ENCODE results near the gene PHF2.

Gene PHF2

GRCh38 chr9:93569621-93570174 lies 6.7 kb upstream of the PHF2 start:
- DNase-seq, result no peak

GRCh38 chr9:93572221-93572620 lies 4.2 kb upstream of the PHF2 start:
- no peak for DNase-seq

GRCh38 chr9:93572636-93573515 lies 3.5 kb upstream of the PHF2 start:
- no peak for DNase-seq

- no peak for DNase-seq
Measured at GRCh38 chr9:93573516-93573828, 2.9 kb upstream of the PHF2 start.

- DNase-seq, result no peak
Measured at GRCh38 chr9:93574091-93574899, 2.1 kb upstream of the PHF2 start.

GRCh38 chr9:93574900-93575795 lies 1.2 kb upstream of the PHF2 start:
- DNase-seq, result no peak

GRCh38 chr9:93575796-93576257 lies 557 bp upstream of the PHF2 start:
- peak; percentile 43 for DNase-seq

GRCh38 chr9:93577078-93577974 lies 942 bp downstream of the PHF2 start:
- no peak for DNase-seq

GRCh38 chr9:93577975-93578682 lies 1.7 kb downstream of the PHF2 start:
- no peak for DNase-seq

- no peak for DNase-seq
Measured at GRCh38 chr9:93578844-93579243, 2.5 kb downstream of the PHF2 start.

- no peak for DNase-seq
Measured at GRCh38 chr9:93579711-93580516, 3.5 kb downstream of the PHF2 start.

- DNase-seq, result no peak
Measured at GRCh38 chr9:93580654-93581380, 4.4 kb downstream of the PHF2 start.

- no peak for DNase-seq
Measured at GRCh38 chr9:93582115-93582514, 5.7 kb downstream of the PHF2 start.

GRCh38 chr9:93582550-93582949 lies 6.2 kb downstream of the PHF2 start:
- no peak for DNase-seq

- no peak for DNase-seq
Measured at GRCh38 chr9:93585259-93585658, 8.9 kb downstream of the PHF2 start.

- DNase-seq, result no peak
Measured at GRCh38 chr9:93585695-93586094, 9.3 kb downstream of the PHF2 start.

- no peak for DNase-seq
Measured at GRCh38 chr9:93586290-93587057, 10.1 kb downstream of the PHF2 start.

- DNase-seq, result no peak
Measured at GRCh38 chr9:93587284-93587650, 10.9 kb downstream of the PHF2 start.

All from CD4-positive, alpha-beta T cell treated with Interleukin-4 for 4 hours (primary cell).